Body of pancreas (tissue), 4 donors: ENCODE data around the gene TMEM245. TPM values are rescaled to one million over a fixed set of nuclear protein-coding genes. Genes with fewer than 3 reads are reported as not detected.

Experiments
- ATAC-seq: fragments of 150-250 bp; one replicate; pipeline ENCODE4 v1.9.1; 2016
- DNase-seq, 4 donors: peaks; one replicate each; pipeline ENCODE4 v3.0.0-alpha.2; 2019
- H3K27ac ChIP-seq, 4 donors: fragments of 200-600 bp; sonication (generic); 1 replicate in 3 of 4; 2 replicates in 1 of 4; pipeline versions ENCODE4 v1.5.1 to v1.6.1; 2016 to 2019; ENCODE audit warnings: mild to moderate bottlenecking in 1 of 4, mixed read lengths in 1 of 4, moderate library complexity in 1 of 4
- H3K27me3 ChIP-seq, 2 donors: fragments of 200-600 bp; sonication (generic); one replicate each; pipeline ENCODE4 v1.6.0; 2016; ENCODE audit warnings: mild to moderate bottlenecking in 1 of 2
- H3K36me3 ChIP-seq, 2 donors: fragments of 200-600 bp; sonication (generic); replicated peaks in 1 of 2; 2 replicates each; pipeline ENCODE4 v1.5.1; 2016; ENCODE audit warnings: low read depth in 2 of 2; ENCODE audit not compliant: insufficient read depth in 1 of 2
- H3K4me1 ChIP-seq: fragments of 200-600 bp; sonication (generic); one replicate; pipeline ENCODE4 v1.6.0; 2016
- H3K4me3 ChIP-seq, 2 donors: fragments of 200-600 bp; sonication (generic); 1 replicate in 1 of 2; 2 replicates in 1 of 2; pipeline ENCODE4 v1.5.1; 2016 to 2019
- H3K9me3 ChIP-seq, 3 donors: fragments of 200-600 bp; sonication (generic); 1 replicate in 2 of 3; 2 replicates in 1 of 3; pipeline ENCODE4 v1.5.1; 2016
- POLR2A ChIP-seq, 3 donors: fragments of 450-650 bp; IDR thresholded peaks; one replicate each; pipeline ENCODE4 v1.6.1; 2016; ENCODE audit warnings: antibody characterized with exemption in 3 of 3, mild to moderate bottlenecking in 2 of 3
- WGBS, 2 donors: methylation state at CpG; one replicate each; pipeline ENCODE4 v1.1.5; 2017; 5-methylcytosine and 5-hydroxymethylcytosine counted together
- intact Hi-C: fragments of 100-400 bp; cut with DNase I; formaldehyde crosslinking; loops from one replicate; pipeline ENCODE4 v1.15.1; 2023
- total RNA-seq, 2 donors: library from RNA; depleted of rRNA; stranded (reverse); fragments of >200 nt; gene quantifications; one replicate each; pipeline ENCODE4 v1.1.0, GENCODE V29; 2016
- TF ChIP-seq, protein P1 (sequence below), 7 experiments: fragments of 450-650 bp in 4 of 7; fragments of 200-600 bp in 3 of 7; sonication (generic) in 3 of 7; IDR thresholded peaks; one replicate each; pipeline ENCODE4 v1.5.1; 2016 to 2019; ENCODE audit warnings: antibody characterized with exemption in 7 of 7

TMEM245 gene
- total RNA-seq, 2 donors from 2014 or later: 38.9 to 47.0 TPM

GRCh38 chr9:109159583-109159982 lies 39.8 kb upstream of the TMEM245 start:
- WGBS, 2 donors: 78 to 83% methylated on average over 3 to 4 of the region's 4 CpGs
- no peak for ATAC-seq
- intact Hi-C loops: no loop called here

DNA sequence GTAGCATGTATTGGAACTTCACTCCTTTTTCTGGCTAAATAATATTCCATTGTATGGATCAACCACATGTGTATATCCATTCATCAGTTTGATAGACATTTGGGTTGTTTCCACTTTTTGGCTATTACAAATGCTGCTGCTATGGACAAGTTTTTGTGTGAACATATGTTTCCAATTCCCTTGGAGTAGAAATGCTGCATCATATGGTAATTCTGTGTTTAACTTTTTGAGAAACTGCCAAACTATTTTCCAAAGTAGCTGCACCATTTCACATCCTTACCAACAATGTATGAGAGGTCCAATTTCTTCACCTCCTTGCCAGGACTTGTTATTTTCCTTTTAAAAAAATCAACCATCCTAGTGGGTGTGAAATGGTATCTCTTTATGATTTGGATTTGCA lies 38.9 kb upstream of the TMEM245 start:
- intact Hi-C loops: no loop called here
- H3K36me3 ChIP-seq: no peaks in the 10 kb centered on the region
- TF ChIP-seq, protein P1, sequence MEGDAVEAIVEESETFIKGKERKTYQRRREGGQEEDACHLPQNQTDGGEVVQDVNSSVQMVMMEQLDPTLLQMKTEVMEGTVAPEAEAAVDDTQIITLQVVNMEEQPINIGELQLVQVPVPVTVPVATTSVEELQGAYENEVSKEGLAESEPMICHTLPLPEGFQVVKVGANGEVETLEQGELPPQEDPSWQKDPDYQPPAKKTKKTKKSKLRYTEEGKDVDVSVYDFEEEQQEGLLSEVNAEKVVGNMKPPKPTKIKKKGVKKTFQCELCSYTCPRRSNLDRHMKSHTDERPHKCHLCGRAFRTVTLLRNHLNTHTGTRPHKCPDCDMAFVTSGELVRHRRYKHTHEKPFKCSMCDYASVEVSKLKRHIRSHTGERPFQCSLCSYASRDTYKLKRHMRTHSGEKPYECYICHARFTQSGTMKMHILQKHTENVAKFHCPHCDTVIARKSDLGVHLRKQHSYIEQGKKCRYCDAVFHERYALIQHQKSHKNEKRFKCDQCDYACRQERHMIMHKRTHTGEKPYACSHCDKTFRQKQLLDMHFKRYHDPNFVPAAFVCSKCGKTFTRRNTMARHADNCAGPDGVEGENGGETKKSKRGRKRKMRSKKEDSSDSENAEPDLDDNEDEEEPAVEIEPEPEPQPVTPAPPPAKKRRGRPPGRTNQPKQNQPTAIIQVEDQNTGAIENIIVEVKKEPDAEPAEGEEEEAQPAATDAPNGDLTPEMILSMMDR (IDR thresholded peaks at IDR 0.05): no peak
- no peak for TF ChIP-seq POLR2A (IDR thresholded peaks at IDR 0.05)
- H3K9me3 ChIP-seq: no peaks in the 10 kb centered on the region
- H3K27me3 ChIP-seq: no peaks in the 10 kb centered on the region
- H3K4me3 ChIP-seq: no peak overlapping the region
- H3K4me1 ChIP-seq: no peaks in the 10 kb centered on the region
- no peak for DNase-seq
- no peak overlapping the region for H3K27ac ChIP-seq
- no peak for ATAC-seq

More at GRCh38 chr9:109159583-109159982, 39.8 kb upstream of the TMEM245 start:
- Histone ChIP-seq H3K9me3 (no peaks in the 10 kb centered on the region), H3K4me1 (no peaks in the 10 kb centered on the region), H3K4me3 (no peak overlapping the region), H3K27ac (no peak overlapping the region), H3K27me3 (no peaks in the 10 kb centered on the region), H3K36me3 (no peaks in the 10 kb centered on the region)
- TF ChIP-seq, protein P1 (IDR thresholded peaks at IDR 0.05): no peak
- TF ChIP-seq POLR2A (IDR thresholded peaks at IDR 0.05): no peak
- DNase-seq: no peak

GRCh38 chr9:109156708-109157107 lies 37.0 kb upstream of the TMEM245 start:
- no peak for TF ChIP-seq POLR2A (IDR thresholded peaks at IDR 0.05)
- TF ChIP-seq, protein P1 (IDR thresholded peaks at IDR 0.05): no peak
- H3K4me3 ChIP-seq: no peak overlapping the region
- no peaks in the 10 kb centered on the region for H3K36me3 ChIP-seq
- H3K27ac ChIP-seq: no peak overlapping the region
- whole genome bisulfite sequencing, 2 donors: 71 to 72% methylated on average over 8 of the region's 8 CpGs
- H3K27me3 ChIP-seq: no peaks in the 10 kb centered on the region
- no peaks in the 10 kb centered on the region for H3K4me1 ChIP-seq
- intact Hi-C loops: no loop called here
- H3K9me3 ChIP-seq: no peaks in the 10 kb centered on the region
- ATAC-seq (no peak), DNase-seq (no peak)

DNA sequence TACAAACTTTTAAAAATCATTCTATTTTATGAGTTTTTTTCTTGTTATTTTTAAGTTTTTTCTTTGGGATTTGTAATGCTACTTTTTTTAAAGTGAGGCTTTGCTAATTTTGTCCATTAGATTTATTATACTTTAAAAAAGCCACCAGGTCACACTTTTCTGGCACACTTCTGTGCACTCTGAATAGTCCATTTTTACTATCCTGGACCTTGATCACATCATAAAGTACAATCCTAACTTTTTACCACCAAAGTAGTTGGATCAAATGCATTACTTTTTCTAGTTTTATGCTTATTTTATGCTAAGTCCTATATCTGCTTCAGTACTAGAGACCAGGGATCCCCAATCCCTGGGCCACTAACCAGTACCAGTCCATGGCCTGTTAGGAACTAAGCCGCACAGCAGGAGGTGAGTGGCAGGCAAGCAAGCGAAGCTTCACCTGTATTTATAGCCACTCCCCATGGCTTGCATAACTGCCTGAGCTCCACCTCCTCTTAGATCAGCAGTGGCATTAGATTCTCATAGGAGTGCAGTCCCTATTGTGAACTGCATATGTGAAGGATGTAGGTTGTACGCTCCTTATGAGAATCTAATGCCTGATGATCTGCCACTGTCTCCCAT lies 31.3 kb upstream of the TMEM245 start:
- Histone ChIP-seq H3K36me3 (no peaks in the 10 kb centered on the region), H3K27me3 (no peaks in the 10 kb centered on the region), H3K27ac (no peak overlapping the region), H3K4me1 (no peaks in the 10 kb centered on the region), H3K4me3 (no peak overlapping the region), H3K9me3 (no peaks in the 10 kb centered on the region)
- WGBS, 2 donors: 61 to 76% methylated on average over 2 to 3 of the region's 3 CpGs
- no peak for TF ChIP-seq POLR2A (IDR thresholded peaks at IDR 0.05)
- TF ChIP-seq, protein P1 (IDR thresholded peaks at IDR 0.05): no peak
- DNase-seq (peak in 3 of 4 donors; percentile 12 to 36 (median 32)), ATAC-seq (no peak)
- intact Hi-C loops: no loop called here

- H3K4me1 ChIP-seq: no peaks in the 10 kb centered on the region
- ATAC-seq: no peak
- no peak for DNase-seq
- intact Hi-C loops: no loop called here
- no peaks in the 10 kb centered on the region for H3K27me3 ChIP-seq
- no peaks in the 10 kb centered on the region for H3K9me3 ChIP-seq
- TF ChIP-seq, protein P1 (IDR thresholded peaks at IDR 0.05): no peak
- TF ChIP-seq POLR2A (IDR thresholded peaks at IDR 0.05): no peak
- no peaks in the 10 kb centered on the region for H3K36me3 ChIP-seq
- WGBS, 2 donors: 88 to 93% methylated on average over 4 of the region's 4 CpGs
- no peak overlapping the region for H3K4me3 ChIP-seq
- H3K27ac ChIP-seq: no peak overlapping the region
Measured at GRCh38 chr9:109149722-109150121, 30.0 kb upstream of the TMEM245 start.
